ENCODE results near the gene PSORS1C2. TPM values are rescaled to one million over a fixed set of nuclear protein-coding genes. Genes with fewer than 3 reads are reported as not detected.

PSORS1C2 gene
- total and polyA plus RNA-seq, 4 donors = not detected

GRCh38 chr6:31158863-31159855, 20.3 kb upstream of the PSORS1C2 start:
- Histone ChIP-seq H3K4me3 (ENCODE audit: low read depth, low read length) (peak overlapping the region; percentile 90), H3K27ac (ENCODE audit: low read depth, low read length) (peak overlapping the region; percentile 54)
- whole genome bisulfite sequencing (ENCODE audit: insufficient coverage) = 12% methylated on average over 27 of the region's 35 CpGs

DNA sequence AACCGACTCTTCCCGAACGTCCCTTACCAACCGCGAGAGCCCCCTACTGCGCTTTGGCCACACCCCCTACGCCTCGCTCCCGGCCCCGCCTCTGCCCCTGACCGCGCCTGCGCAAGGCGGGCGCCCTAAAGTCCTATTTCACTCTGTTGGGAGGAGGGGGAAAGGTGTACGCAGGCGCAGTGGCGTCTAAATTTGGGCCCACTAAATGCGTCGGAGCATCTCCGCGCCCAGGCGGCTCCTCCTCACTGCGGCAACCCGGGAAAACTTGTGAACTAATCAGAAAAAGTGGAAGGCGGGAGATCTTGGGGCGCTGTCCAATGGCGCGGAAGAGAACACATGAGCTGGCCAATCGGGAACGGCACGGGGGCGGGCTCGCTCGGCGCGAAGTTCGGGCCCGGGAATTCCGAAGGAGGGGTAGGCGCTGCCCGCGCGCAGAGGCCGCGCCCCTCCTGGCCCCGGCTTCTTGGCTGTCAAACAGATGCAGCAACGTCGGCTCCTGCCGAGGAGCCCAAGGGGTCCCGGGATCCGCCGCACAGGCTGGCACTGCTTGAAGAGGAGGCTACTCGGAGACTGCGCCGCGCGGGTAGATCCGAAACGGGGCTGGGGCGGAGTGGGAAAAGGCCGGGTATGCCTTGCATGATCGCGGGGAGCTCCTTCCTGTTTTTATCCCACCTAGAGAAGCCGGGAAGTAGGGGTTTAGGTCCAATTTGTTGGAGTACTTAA, 19.4 kb upstream of the PSORS1C2 start, which contains the start of gene TCF19:
Gene TCF19, plus strand, starts transcription at position 450 of the 723 bp plus-strand sequence. CDS start 881 bp downstream, outside the sequence.
- 0% methylated on average over 59 of the region's 65 CpGs for WGBS (ENCODE audit: insufficient coverage)
- H3K4me3 ChIP-seq (ENCODE audit: low read depth, low read length) = peak within 1 kb of the TSS; percentile 90
- peaks cover 22% of the 10 kb centered on the region for H3K4me1 ChIP-seq (ENCODE audit: control insufficient read depth, insufficient read depth, low read length)
- H3K27me3 ChIP-seq (ENCODE audit: control insufficient read depth, insufficient read depth, low read length) = no peaks in the 10 kb centered on the region
- H3K36me3 ChIP-seq (ENCODE audit: control insufficient read depth, insufficient read depth, low read length) = peaks cover 21% of the 10 kb centered on the region
- H3K9me3 ChIP-seq (ENCODE audit: control insufficient read depth, insufficient read depth, low read length) = no peaks in the 10 kb centered on the region
- H3K27ac ChIP-seq (ENCODE audit: low read depth, low read length) = peak within 1 kb of the TSS; percentile 54
- peak; percentile 97 to 100 (median 100) for DNase-seq (ENCODE audit: low read depth in 4 of 6, low spot score in 6 of 6)

More at GRCh38 chr6:31158863-31159855, 20.3 kb upstream of the PSORS1C2 start:
- Histone ChIP-seq H3K36me3 (ENCODE audit: control insufficient read depth, insufficient read depth, low read length) (peaks cover 21% of the 10 kb centered on the region), H3K4me1 (ENCODE audit: control insufficient read depth, insufficient read depth, low read length) (peaks cover 22% of the 10 kb centered on the region), H3K9me3 (ENCODE audit: control insufficient read depth, insufficient read depth, low read length) (no peaks in the 10 kb centered on the region), H3K27me3 (ENCODE audit: control insufficient read depth, insufficient read depth, low read length) (no peaks in the 10 kb centered on the region)
- DNase-seq (ENCODE audit: low read depth in 4 of 6, low spot score in 6 of 6) = no peak

DNA sequence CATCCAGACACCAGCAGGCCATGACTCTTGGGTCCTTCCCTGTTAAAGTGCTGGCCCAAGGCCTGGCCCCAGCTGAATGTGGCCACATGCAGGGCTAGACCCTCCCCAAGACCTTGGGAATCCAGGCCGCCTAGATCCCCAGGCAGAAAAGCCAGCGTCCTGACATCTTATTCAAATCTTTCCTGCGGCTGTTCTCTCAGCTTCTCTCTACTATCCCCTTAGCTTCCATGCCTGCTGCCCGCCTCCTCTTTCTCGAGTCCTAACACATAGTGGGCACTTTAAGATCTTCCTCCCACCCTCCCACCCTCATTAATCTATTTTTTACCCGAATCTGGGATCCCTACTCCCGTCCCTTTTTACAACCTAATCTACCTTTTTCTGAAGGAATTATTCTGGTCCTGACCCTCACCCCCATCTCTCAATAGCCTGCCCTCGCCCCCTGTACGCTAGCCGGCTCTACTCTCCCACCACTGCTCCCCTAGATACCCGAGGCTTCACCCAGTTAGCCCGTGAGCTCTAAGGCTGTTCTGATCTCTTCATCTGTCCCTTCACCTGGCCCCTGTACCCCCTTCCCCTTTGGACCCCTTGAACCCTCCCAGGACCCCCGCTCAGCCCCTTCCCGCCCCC, 18.8 kb upstream of the PSORS1C2 start, which contains the start of gene CCHCR1:
Gene CCHCR1, minus strand, starts transcription at position 290 of the 627 bp plus-strand sequence. Its CDS starts 202 bp downstream, at position 88.
- Histone ChIP-seq H3K27me3 (ENCODE audit: control insufficient read depth, insufficient read depth, low read length) (no peaks in the 10 kb centered on the region), H3K4me3 (ENCODE audit: low read depth, low read length) (peak within 1 kb of the TSS; percentile 90), H3K9me3 (ENCODE audit: control insufficient read depth, insufficient read depth, low read length) (no peaks in the 10 kb centered on the region), H3K4me1 (ENCODE audit: control insufficient read depth, insufficient read depth, low read length) (peaks cover 22% of the 10 kb centered on the region), H3K27ac (ENCODE audit: low read depth, low read length) (peak within 1 kb of the TSS; percentile 54), H3K36me3 (ENCODE audit: control insufficient read depth, insufficient read depth, low read length) (peaks cover 26% of the 10 kb centered on the region)
- 6% methylated on average over 13 of the region's 14 CpGs for WGBS (ENCODE audit: insufficient coverage)
- DNase-seq (ENCODE audit: low read depth in 4 of 6, low spot score in 6 of 6) = peak in 1 of 6 donors; percentile 12

DNA sequence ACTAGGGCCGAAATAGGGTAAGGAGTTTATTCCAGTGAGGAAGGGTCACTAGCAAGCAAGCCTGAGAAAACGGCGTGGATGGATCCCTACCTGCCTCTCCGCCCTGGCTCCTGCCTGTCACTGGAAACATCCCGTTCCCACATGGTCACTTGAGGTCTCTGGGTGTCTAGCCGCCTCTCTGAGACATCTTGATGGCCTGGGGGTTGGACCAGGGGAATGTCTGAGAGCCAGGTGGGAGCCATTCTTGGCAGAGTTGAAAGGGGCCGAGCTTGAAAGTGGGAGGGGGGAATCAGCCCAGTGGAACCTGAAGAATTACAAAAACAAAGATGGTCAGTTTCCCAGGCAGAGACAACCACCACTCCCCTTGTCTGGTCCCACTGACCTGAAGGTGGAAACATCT, 17.8 kb upstream of the PSORS1C2 start:
- Histone ChIP-seq H3K36me3 (ENCODE audit: control insufficient read depth, insufficient read depth, low read length) (peaks cover 17% of the 10 kb centered on the region), H3K27ac (ENCODE audit: low read depth, low read length) (no peak overlapping the region), H3K4me3 (ENCODE audit: low read depth, low read length) (no peak overlapping the region), H3K27me3 (ENCODE audit: control insufficient read depth, insufficient read depth, low read length) (no peaks in the 10 kb centered on the region), H3K4me1 (ENCODE audit: control insufficient read depth, insufficient read depth, low read length) (peaks cover 17% of the 10 kb centered on the region), H3K9me3 (ENCODE audit: control insufficient read depth, insufficient read depth, low read length) (no peaks in the 10 kb centered on the region)
- DNase-seq (ENCODE audit: low read depth in 4 of 6, low spot score in 6 of 6) = no peak
- WGBS (ENCODE audit: insufficient coverage) = 100% methylated on average over 5 of the region's 7 CpGs

DNA sequence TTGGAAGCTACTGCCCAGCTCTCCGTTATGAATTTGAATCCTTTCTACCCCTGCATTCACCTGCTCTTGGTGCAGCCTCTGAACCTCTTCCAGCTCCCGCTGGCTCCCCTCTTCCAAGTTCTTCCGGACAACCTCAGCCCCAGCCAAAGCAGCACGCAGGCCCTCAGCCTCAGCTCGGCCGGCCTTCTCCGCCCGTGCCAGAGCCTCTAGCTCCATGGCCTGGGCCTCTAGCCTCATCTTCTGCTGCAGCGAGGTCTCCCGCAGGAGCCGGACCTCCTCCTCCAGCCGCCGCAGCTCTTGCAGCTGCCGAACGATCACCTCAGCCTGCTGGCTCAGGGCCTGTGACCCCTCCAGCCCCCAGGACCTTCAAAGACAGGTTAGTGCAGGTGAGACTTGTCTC, 15.6 kb upstream of the PSORS1C2 start:
- H3K36me3 ChIP-seq (ENCODE audit: control insufficient read depth, insufficient read depth, low read length) = peaks cover 32% of the 10 kb centered on the region
- H3K27ac ChIP-seq (ENCODE audit: low read depth, low read length) = no peak overlapping the region
- H3K9me3 ChIP-seq (ENCODE audit: control insufficient read depth, insufficient read depth, low read length) = no peaks in the 10 kb centered on the region
- no peak overlapping the region for H3K4me3 ChIP-seq (ENCODE audit: low read depth, low read length)
- 95% methylated on average over 15 of the region's 15 CpGs for WGBS (ENCODE audit: insufficient coverage)
- H3K27me3 ChIP-seq (ENCODE audit: control insufficient read depth, insufficient read depth, low read length) = no peaks in the 10 kb centered on the region
- DNase-seq (ENCODE audit: low read depth in 4 of 6, low spot score in 6 of 6) = no peak
- H3K4me1 ChIP-seq (ENCODE audit: control insufficient read depth, insufficient read depth, low read length) = peaks cover 15% of the 10 kb centered on the region

GRCh38 chr6:31152781-31153180, 13.9 kb upstream of the PSORS1C2 start:
- DNase-seq (ENCODE audit: low read depth in 4 of 6, low spot score in 6 of 6) = no peak
- Histone ChIP-seq H3K27ac (ENCODE audit: low read depth, low read length) (no peak overlapping the region), H3K4me1 (ENCODE audit: control insufficient read depth, insufficient read depth, low read length) (peaks cover 5% of the 10 kb centered on the region), H3K4me3 (ENCODE audit: low read depth, low read length) (no peak overlapping the region), H3K27me3 (ENCODE audit: control insufficient read depth, insufficient read depth, low read length) (no peaks in the 10 kb centered on the region), H3K9me3 (ENCODE audit: control insufficient read depth, insufficient read depth, low read length) (no peaks in the 10 kb centered on the region), H3K36me3 (ENCODE audit: control insufficient read depth, insufficient read depth, low read length) (peaks cover 37% of the 10 kb centered on the region)
- 91% methylated on average over 4 of the region's 7 CpGs for WGBS (ENCODE audit: insufficient coverage)

DNA sequence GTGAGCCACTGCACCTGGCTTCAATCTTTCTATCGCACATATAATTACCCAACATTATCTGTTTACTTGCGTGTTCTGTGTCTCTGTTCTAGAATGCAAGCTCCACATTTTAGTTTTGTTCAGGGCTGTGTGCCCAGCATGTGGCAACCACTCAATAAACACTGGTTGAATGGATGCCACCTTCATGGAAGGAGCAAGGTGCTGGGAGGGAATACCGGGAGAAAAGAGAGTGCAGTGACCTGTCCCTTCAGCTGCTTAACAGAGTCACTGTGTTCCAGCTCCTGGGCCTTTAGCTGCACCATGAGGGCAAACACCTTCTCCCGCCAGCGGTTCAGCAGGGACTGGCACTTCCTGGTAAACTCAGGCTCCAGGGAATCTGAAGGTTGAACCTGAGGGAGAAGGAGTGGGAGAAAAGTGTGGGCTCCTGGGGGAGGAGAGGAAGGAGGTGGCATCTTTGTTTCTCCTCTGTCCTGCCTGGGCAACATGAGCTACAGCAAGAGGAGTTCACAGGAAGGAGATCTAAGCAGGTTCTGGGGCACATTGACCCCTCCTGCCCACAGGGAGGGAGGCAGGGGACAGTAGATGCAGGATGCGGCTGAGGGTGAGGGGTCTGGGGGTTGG, 11.1 kb upstream of the PSORS1C2 start:
- Histone ChIP-seq H3K27ac (ENCODE audit: low read depth, low read length) (no peak overlapping the region), H3K4me1 (ENCODE audit: control insufficient read depth, insufficient read depth, low read length) (no peaks in the 10 kb centered on the region), H3K36me3 (ENCODE audit: control insufficient read depth, insufficient read depth, low read length) (peaks cover 47% of the 10 kb centered on the region), H3K4me3 (ENCODE audit: low read depth, low read length) (no peak overlapping the region), H3K9me3 (ENCODE audit: control insufficient read depth, insufficient read depth, low read length) (no peaks in the 10 kb centered on the region), H3K27me3 (ENCODE audit: control insufficient read depth, insufficient read depth, low read length) (no peaks in the 10 kb centered on the region)
- WGBS (ENCODE audit: insufficient coverage) = 86% methylated on average over 5 of the region's 6 CpGs
- no peak for DNase-seq (ENCODE audit: low read depth in 4 of 6, low spot score in 6 of 6)

DNA sequence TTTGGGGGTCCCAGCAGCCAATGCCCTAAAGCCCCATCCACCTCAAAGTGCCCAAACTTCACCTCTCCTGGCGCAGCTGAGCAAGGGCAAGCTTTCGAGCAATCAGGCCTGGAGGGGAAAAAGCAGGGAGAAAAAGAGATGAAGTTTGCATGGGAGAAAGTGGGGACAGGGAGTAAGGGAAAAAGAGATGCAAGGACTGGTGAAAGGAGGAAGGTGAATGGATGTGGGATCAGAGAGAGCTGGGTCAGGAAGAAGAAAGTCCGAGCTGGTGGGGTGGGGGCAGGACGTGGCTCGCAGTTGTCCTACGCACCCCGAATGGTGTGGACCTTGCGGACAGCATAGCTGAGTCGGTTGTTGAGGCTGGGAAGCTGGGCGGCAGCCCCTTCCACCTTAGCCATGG, 6.5 kb upstream of the PSORS1C2 start:
- H3K36me3 ChIP-seq (ENCODE audit: control insufficient read depth, insufficient read depth, low read length) = peaks cover 44% of the 10 kb centered on the region

DNA sequence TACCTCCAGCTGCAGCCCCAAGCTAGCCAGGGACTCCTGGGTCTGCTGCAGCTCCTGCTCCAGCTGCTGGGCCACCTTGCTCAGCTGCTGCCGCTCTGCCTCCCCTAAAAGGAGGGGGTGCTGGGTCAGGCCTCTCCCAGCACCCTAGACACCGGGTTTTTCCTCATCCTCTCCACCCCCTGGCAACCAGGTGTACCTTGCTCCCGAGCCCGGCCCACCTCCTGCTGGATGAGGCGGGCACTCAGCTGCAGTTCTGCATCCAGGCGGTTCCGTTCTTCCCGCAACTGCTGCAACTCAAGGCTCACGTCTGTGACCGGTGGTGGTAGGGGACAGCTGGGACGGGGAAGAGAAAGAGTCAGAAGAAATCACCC, 6.1 kb upstream of the PSORS1C2 start:
- H3K4me3 ChIP-seq (ENCODE audit: low read depth, low read length) = no peak overlapping the region
- H3K36me3 ChIP-seq (ENCODE audit: control insufficient read depth, insufficient read depth, low read length) = peaks cover 40% of the 10 kb centered on the region
- H3K27me3 ChIP-seq (ENCODE audit: control insufficient read depth, insufficient read depth, low read length) = no peaks in the 10 kb centered on the region
- H3K27ac ChIP-seq (ENCODE audit: low read depth, low read length) = no peak overlapping the region
- no peak for DNase-seq (ENCODE audit: low read depth in 4 of 6, low spot score in 6 of 6)
- WGBS (ENCODE audit: insufficient coverage) = 75% methylated on average over 2 of the region's 11 CpGs
- no peaks in the 10 kb centered on the region for H3K9me3 ChIP-seq (ENCODE audit: control insufficient read depth, insufficient read depth, low read length)
- H3K4me1 ChIP-seq (ENCODE audit: control insufficient read depth, insufficient read depth, low read length) = peaks cover 4% of the 10 kb centered on the region

More for the DNA sequence above, 6.5 kb upstream of the PSORS1C2 start:
- 93% methylated on average over 10 of the region's 10 CpGs for WGBS (ENCODE audit: insufficient coverage)
- Histone ChIP-seq H3K4me3 (ENCODE audit: low read depth, low read length) (no peak overlapping the region), H3K27me3 (ENCODE audit: control insufficient read depth, insufficient read depth, low read length) (no peaks in the 10 kb centered on the region), H3K27ac (ENCODE audit: low read depth, low read length) (no peak overlapping the region), H3K9me3 (ENCODE audit: control insufficient read depth, insufficient read depth, low read length) (no peaks in the 10 kb centered on the region), H3K4me1 (ENCODE audit: control insufficient read depth, insufficient read depth, low read length) (peaks cover 4% of the 10 kb centered on the region)
- no peak for DNase-seq (ENCODE audit: low read depth in 4 of 6, low spot score in 6 of 6)
